H1 (cell line): ENCODE data around the gene MYBL2. TPM values are rescaled to one million over a fixed set of nuclear protein-coding genes. Genes with fewer than 3 reads are reported as not detected.

Experiments used
- USF2 ChIP-seq: IDR thresholded peaks from 2 replicates; pipeline ENCODE4 v1.6.1; 2011; ENCODE audit warnings: low read length, improper control_type of control experiment
- polyA plus RNA-seq, 7 experiments: library from polyadenylated mRNA; depleted of rRNA in 3 of 7; stranded (reverse) in 5 of 7; unstranded in 2 of 7; fragments of >200 nt in 5 of 7; fragments of 200-250 nt in 2 of 7; gene quantifications; 1 replicate in 5 of 7; 2 replicates in 1 of 7; 4 replicates in 1 of 7; pipeline versions ENCODE4 v1.2.1 to v1.2.3, GENCODE V29; 2011 to 2013; ENCODE audit warnings: missing spikeins in 2 of 7, mixed read lengths in 2 of 7
- total RNA-seq: library from RNA; stranded (reverse); fragmentation: NEBNext Ultra II Directional; extraction: Animal tissue kit (Norgen Biotek cat#: 25700); gene quantifications from 2 replicates; pipeline ENCODE4 v1.2.1, GENCODE V29; 2021

Gene MYBL2
- total and polyA plus RNA-seq, 2 of the 8 experiments (the other 6 are each of a cell fraction or from before 2014, with no cell fraction given) = 75.3 to 207 TPM

- TF ChIP-seq USF2 = no peak
Measured at GRCh38 chr20:43665466-43666176, 1.3 kb upstream of the MYBL2 start (continued).
